Neuronal stem cell (in vitro differentiated cells): ENCODE results near the gene MTMR3.

Source experiments
- DNase-seq: peaks from one replicate; pipeline ENCODE4 v3.0.0-alpha.2; 2013; ENCODE audit warnings: low spot score
- H2AFZ ChIP-seq: one replicate; pipeline ENCODE4 v1.6.1; 2013; ENCODE audit warnings: mild to moderate bottlenecking, low read length, inconsistent platforms
- H2AK5ac ChIP-seq: 2 replicates; pipeline ENCODE4 v1.6.1; 2013; ENCODE audit warnings: low read depth, mild to moderate bottlenecking, inconsistent platforms, low read length, moderate library complexity, mixed read lengths
- H2BK120ac ChIP-seq: 2 replicates; pipeline ENCODE4 v1.6.1; 2013; ENCODE audit warnings: low read depth, mild to moderate bottlenecking, inconsistent platforms, low read length, moderate library complexity, mixed read lengths
- H2BK12ac ChIP-seq: one replicate; pipeline ENCODE4 v1.6.1; 2013; ENCODE audit warnings: low read length, inconsistent platforms
- H2BK15ac ChIP-seq: 2 replicates; pipeline ENCODE4 v1.6.1; 2013; ENCODE audit warnings: mild to moderate bottlenecking, low read length, inconsistent platforms, mixed read lengths
- H2BK5ac ChIP-seq: one replicate; pipeline ENCODE4 v1.6.1; 2013; ENCODE audit warnings: inconsistent platforms, mild to moderate bottlenecking, low read length, moderate library complexity
- H3K14ac ChIP-seq: one replicate; pipeline ENCODE4 v1.6.1; 2013; ENCODE audit warnings: low read length, inconsistent platforms
- H3K18ac ChIP-seq: 2 replicates; pipeline ENCODE4 v1.6.1; 2013; ENCODE audit warnings: low read length, inconsistent platforms
- H3K23ac ChIP-seq: 2 replicates; pipeline ENCODE4 v1.6.1; 2013; ENCODE audit warnings: low read depth, mild to moderate bottlenecking, mixed read lengths, low read length, inconsistent platforms; ENCODE audit not compliant: poor library complexity
- H3K27ac ChIP-seq: replicated peaks from 3 replicates; pipeline ENCODE4 v1.5.1; 2013; ENCODE audit warnings: low read length, inconsistent platforms
- H3K27me3 ChIP-seq, 3 experiments: 2 replicates each; pipeline ENCODE4 v1.6.1; 2013; ENCODE audit warnings: low read length in 3 of 3, mild to moderate bottlenecking in 2 of 3, inconsistent platforms in 1 of 3, low read depth in 1 of 3, mixed read lengths in 1 of 3, moderate library complexity in 1 of 3; ENCODE audit not compliant: control insufficient read depth in 3 of 3, insufficient read depth in 3 of 3
- H3K36me3 ChIP-seq, 2 donors: replicated peaks in 1 of 2; 2 replicates each; pipeline ENCODE4 v1.6.1; 2013; ENCODE audit warnings: low read length in 2 of 2; ENCODE audit not compliant: control insufficient read depth in 2 of 2, insufficient read depth in 2 of 2
- H3K4ac ChIP-seq: 2 replicates; pipeline ENCODE4 v1.6.1; 2013; ENCODE audit warnings: inconsistent platforms, mild to moderate bottlenecking, low read length, moderate library complexity
- H3K4me1 ChIP-seq, 2 donors: 1 replicate in 1 of 2; 2 replicates in 1 of 2; pipeline ENCODE4 v1.6.1; 2013; ENCODE audit warnings: low read length in 2 of 2, low read depth in 1 of 2; ENCODE audit not compliant: control insufficient read depth in 2 of 2, insufficient read depth in 1 of 2
- H3K4me2 ChIP-seq: one replicate; pipeline ENCODE4 v1.6.1; 2013; ENCODE audit warnings: mild to moderate bottlenecking, low read length, inconsistent platforms; ENCODE audit not compliant: insufficient read depth, poor library complexity, severe bottlenecking
- H3K4me3 ChIP-seq, 2 donors: 2 replicates each; pipeline ENCODE4 v1.5.1; 2013; ENCODE audit warnings: low read length in 2 of 2, mild to moderate bottlenecking in 2 of 2, inconsistent platforms in 1 of 2, moderate library complexity in 1 of 2
- H3K79me1 ChIP-seq: one replicate; pipeline ENCODE4 v1.6.1; 2013; ENCODE audit warnings: low read depth, mild to moderate bottlenecking, inconsistent platforms, low read length, moderate library complexity
- H3K9ac ChIP-seq: one replicate; pipeline ENCODE4 v1.6.1; 2013; ENCODE audit warnings: mild to moderate bottlenecking, low read depth, low read length, inconsistent platforms; ENCODE audit not compliant: poor library complexity
- H3K9me3 ChIP-seq, 2 donors: replicated peaks in 1 of 2; 2 replicates each; pipeline versions ENCODE3 to v1.6.1; 2013; ENCODE audit warnings: low read length in 2 of 2, mild to moderate bottlenecking in 2 of 2, inconsistent platforms in 1 of 2, low read depth in 1 of 2, mixed read lengths in 1 of 2, moderate library complexity in 1 of 2; ENCODE audit not compliant: control insufficient read depth in 2 of 2, insufficient read depth in 1 of 2
- H4K8ac ChIP-seq: one replicate; pipeline ENCODE4 v1.6.1; 2013; ENCODE audit warnings: low read depth, mild to moderate bottlenecking, inconsistent platforms, low read length, moderate library complexity
- H4K91ac ChIP-seq: one replicate; pipeline ENCODE4 v1.6.1; 2013; ENCODE audit warnings: low read length, low read depth, mild to moderate bottlenecking, inconsistent platforms; ENCODE audit not compliant: poor library complexity
- WGBS, 2 donors: extraction: QIAGEN DNeasy Blood & Tissue Kit; methylation state at CpG; one replicate each; pipeline ENCODE4 v1.1.7; 2013; ENCODE audit warnings: missing lambda C conversion rate in 2 of 2, mixed read lengths in 1 of 2; ENCODE audit not compliant: insufficient read length in 2 of 2, insufficient replicate concordance in 1 of 2; ENCODE audit errors: extremely low coverage in 2 of 2; 5-methylcytosine and 5-hydroxymethylcytosine counted together

MTMR3 gene

GRCh38 chr22:30064172-30064571 is 181.2 kb downstream of the MTMR3 start:
- Histone ChIP-seq H3K36me3 (no peaks in the 10 kb centered on the region), H3K9me3 (peaks cover 0 to 7% of the 10 kb centered on the region in 2 donors), H2BK120ac (no peak overlapping the region), H2AK5ac (no peak overlapping the region), H3K27me3 (no peaks in the 10 kb centered on the region), H3K14ac (no peak overlapping the region), H4K91ac (no peak overlapping the region), H3K4me3 (no peak overlapping the region), H2BK12ac (no peak overlapping the region), H2BK15ac (no peak overlapping the region), H4K8ac (no peak overlapping the region), H2BK5ac (no peak overlapping the region), H3K4me2 (no peak overlapping the region), H2AFZ (no peak overlapping the region), H3K9ac (no peak overlapping the region), H3K4ac (no peak overlapping the region), H3K79me1 (no peaks in the 10 kb centered on the region), H3K18ac (no peak overlapping the region), H3K27ac (no peak overlapping the region), H3K23ac (no peak overlapping the region), H3K4me1 (no peaks in the 10 kb centered on the region)
- no peak for DNase-seq

- peaks cover 0 to 2% of the 10 kb centered on the region in 2 donors for H3K9me3 ChIP-seq
- DNase-seq = no peak
- H4K91ac ChIP-seq = no peak overlapping the region
- WGBS, 2 donors = no CpG with 5 or more reads among the region's 2 CpGs
- no peak overlapping the region for H3K4me2 ChIP-seq
- H3K9ac ChIP-seq = no peak overlapping the region
- no peak overlapping the region for H4K8ac ChIP-seq
- no peak overlapping the region for H2BK5ac ChIP-seq
- no peak overlapping the region for H2AFZ ChIP-seq
- H2BK15ac ChIP-seq = no peak overlapping the region
- no peaks in the 10 kb centered on the region for H3K4me1 ChIP-seq
- H2BK12ac ChIP-seq = no peak overlapping the region
- no peak overlapping the region for H3K27ac ChIP-seq
- H2AK5ac ChIP-seq = no peak overlapping the region
- no peak overlapping the region for H2BK120ac ChIP-seq
- H3K4me3 ChIP-seq = no peak overlapping the region
- no peaks in the 10 kb centered on the region for H3K79me1 ChIP-seq
- H3K27me3 ChIP-seq = peaks cover 0 to 35% (median 0%) of the 10 kb centered on the region in 3 experiments
- H3K18ac ChIP-seq = no peak overlapping the region
- no peak overlapping the region for H3K4ac ChIP-seq
- H3K23ac ChIP-seq = no peak overlapping the region
- H3K14ac ChIP-seq = no peak overlapping the region
- no peaks in the 10 kb centered on the region for H3K36me3 ChIP-seq
Observed at GRCh38 chr22:30073743-30074142, 190.8 kb downstream of the MTMR3 start.

GRCh38 chr22:30074147-30074546 is 191.2 kb downstream of the MTMR3 start:
- no peak overlapping the region for H3K27ac ChIP-seq
- H3K9ac ChIP-seq = no peak overlapping the region
- WGBS, 2 donors = no CpG with 5 or more reads among the region's 3 CpGs
- peaks cover 0 to 35% (median 0%) of the 10 kb centered on the region in 3 experiments for H3K27me3 ChIP-seq
- no peaks in the 10 kb centered on the region for H3K79me1 ChIP-seq
- H2BK15ac ChIP-seq = no peak overlapping the region
- H2BK5ac ChIP-seq = no peak overlapping the region
- H3K9me3 ChIP-seq = peaks cover 0 to 2% of the 10 kb centered on the region in 2 donors
- no peak overlapping the region for H3K4me2 ChIP-seq
- H2BK12ac ChIP-seq = no peak overlapping the region
- no peak overlapping the region for H3K18ac ChIP-seq
- H3K36me3 ChIP-seq = no peaks in the 10 kb centered on the region
- H3K14ac ChIP-seq = no peak overlapping the region
- DNase-seq = no peak
- no peak overlapping the region for H2AFZ ChIP-seq
- no peaks in the 10 kb centered on the region for H3K4me1 ChIP-seq
- H3K4me3 ChIP-seq = no peak overlapping the region
- H4K8ac ChIP-seq = no peak overlapping the region
- no peak overlapping the region for H4K91ac ChIP-seq
- no peak overlapping the region for H3K4ac ChIP-seq
- H2AK5ac ChIP-seq = no peak overlapping the region
- H2BK120ac ChIP-seq = no peak overlapping the region
- H3K23ac ChIP-seq = no peak overlapping the region

- Histone ChIP-seq H2AFZ (no peak overlapping the region), H2BK15ac (no peak overlapping the region), H3K79me1 (no peaks in the 10 kb centered on the region), H4K8ac (no peak overlapping the region), H3K4ac (no peak overlapping the region), H2BK12ac (no peak overlapping the region), H3K23ac (no peak overlapping the region), H3K9ac (no peak overlapping the region), H3K27me3 (peaks cover 0 to 35% (median 0%) of the 10 kb centered on the region in 3 experiments), H2BK120ac (no peak overlapping the region), H3K18ac (no peak overlapping the region), H2AK5ac (no peak overlapping the region), H3K4me1 (no peaks in the 10 kb centered on the region), H3K4me3 (no peak overlapping the region), H3K36me3 (no peaks in the 10 kb centered on the region), H3K14ac (no peak overlapping the region), H3K4me2 (no peak overlapping the region), H3K27ac (no peak overlapping the region), H2BK5ac (no peak overlapping the region), H3K9me3 (peaks cover 0 to 2% of the 10 kb centered on the region in 2 donors), H4K91ac (no peak overlapping the region)
- no peak for DNase-seq
- no CpG with 5 or more reads among the region's 3 CpGs for WGBS, 2 donors
Observed at GRCh38 chr22:30074994-30075393, 192.0 kb downstream of the MTMR3 start.
